ENCODE data around the gene VPS54.

VPS54 gene, protein sequence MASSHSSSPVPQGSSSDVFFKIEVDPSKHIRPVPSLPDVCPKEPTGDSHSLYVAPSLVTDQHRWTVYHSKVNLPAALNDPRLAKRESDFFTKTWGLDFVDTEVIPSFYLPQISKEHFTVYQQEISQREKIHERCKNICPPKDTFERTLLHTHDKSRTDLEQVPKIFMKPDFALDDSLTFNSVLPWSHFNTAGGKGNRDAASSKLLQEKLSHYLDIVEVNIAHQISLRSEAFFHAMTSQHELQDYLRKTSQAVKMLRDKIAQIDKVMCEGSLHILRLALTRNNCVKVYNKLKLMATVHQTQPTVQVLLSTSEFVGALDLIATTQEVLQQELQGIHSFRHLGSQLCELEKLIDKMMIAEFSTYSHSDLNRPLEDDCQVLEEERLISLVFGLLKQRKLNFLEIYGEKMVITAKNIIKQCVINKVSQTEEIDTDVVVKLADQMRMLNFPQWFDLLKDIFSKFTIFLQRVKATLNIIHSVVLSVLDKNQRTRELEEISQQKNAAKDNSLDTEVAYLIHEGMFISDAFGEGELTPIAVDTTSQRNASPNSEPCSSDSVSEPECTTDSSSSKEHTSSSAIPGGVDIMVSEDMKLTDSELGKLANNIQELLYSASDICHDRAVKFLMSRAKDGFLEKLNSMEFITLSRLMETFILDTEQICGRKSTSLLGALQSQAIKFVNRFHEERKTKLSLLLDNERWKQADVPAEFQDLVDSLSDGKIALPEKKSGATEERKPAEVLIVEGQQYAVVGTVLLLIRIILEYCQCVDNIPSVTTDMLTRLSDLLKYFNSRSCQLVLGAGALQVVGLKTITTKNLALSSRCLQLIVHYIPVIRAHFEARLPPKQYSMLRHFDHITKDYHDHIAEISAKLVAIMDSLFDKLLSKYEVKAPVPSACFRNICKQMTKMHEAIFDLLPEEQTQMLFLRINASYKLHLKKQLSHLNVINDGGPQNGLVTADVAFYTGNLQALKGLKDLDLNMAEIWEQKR

DNA sequence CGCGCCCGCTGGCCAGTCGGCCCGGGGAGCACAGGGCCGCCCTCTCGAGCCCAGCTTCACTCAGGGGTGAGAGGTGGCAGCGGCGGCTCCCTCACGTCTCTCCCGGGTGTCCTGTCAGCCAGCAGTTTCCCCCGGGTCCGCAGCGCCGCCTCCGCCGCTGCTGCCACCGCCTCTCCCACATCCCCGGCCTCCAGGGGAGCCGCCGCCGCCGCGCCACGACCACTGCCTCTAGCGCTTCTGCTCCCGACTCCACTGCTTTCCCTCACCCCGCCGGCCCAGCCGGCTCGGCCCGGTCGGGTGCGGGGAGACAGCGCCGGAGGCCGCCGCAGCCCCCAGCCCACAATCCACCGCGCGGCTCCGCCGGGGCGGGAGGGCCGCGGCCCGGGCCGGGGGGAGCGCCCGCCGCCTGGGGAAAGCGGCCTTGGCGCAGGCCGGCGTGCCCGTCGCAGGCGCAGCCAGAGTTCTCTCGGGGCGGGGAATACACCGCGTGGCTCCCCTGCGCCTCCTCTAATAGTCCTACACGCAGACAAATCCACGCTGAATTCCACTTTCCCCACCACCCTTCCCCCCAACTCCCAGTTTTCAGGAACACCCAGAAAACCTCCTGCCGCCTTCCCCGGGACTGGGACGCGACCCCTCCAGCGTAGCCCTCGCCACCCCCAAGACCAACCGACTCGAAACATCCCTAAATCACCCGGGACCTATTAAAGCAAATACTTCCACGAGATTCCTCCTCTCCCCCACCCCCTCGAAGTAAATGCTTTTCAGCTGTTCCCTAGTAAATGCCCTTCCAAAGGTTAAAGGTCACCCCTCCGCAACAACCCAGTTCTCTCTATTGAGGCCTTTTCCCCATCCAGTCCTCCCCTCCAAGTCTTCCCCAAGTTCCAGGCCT is at the start of gene VPS54:
Gene VPS54 (minus strand): TSS at position 346 of the 892 bp plus-strand sequence. CDS start 35,429 bp downstream, outside the sequence.
- peak; percentile 59 for DNase-seq (ENCODE audit: low spot score)

DNA sequence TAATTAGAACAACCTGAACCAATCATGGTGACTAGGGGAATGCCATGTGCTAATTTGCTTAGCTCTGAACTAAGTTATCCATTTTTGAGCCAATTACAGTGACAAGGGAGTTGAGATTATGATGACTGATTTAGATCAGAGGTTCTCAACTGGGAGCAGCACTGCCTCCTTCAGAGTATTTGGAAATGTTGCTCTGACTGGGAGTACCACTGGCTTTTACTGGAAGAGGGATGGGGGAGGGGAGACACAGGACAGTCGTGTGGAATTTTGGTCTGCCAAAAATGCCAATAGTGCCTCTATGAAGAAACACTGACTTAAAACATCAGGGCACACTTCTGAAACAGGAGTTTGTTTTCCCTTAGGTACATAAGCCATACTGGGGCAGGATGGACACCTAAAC is 48.1 kb upstream of the VPS54 start:
- DNase-seq (ENCODE audit: low spot score): no peak

DNA sequence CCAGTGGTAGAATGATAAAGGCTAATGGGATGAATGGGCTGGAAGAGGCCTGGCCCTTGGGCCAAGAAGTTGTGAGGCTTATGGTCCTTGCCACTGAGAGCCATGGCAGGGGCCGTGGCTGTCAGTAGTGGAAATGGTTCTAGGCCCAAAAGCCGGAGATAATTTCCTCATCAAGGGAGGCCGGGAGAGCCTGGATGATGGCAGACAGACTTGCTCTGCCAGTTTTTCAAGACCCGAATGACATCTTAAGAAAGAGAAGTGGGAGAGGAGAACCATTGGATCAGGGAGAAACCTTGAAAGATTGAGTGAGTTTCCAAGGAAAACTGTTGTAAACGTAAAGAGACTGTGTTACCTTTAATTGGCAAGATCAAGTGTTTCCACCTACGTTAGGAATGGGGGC is 46.3 kb upstream of the VPS54 start:
- no peak for DNase-seq (ENCODE audit: low spot score)

DNA sequence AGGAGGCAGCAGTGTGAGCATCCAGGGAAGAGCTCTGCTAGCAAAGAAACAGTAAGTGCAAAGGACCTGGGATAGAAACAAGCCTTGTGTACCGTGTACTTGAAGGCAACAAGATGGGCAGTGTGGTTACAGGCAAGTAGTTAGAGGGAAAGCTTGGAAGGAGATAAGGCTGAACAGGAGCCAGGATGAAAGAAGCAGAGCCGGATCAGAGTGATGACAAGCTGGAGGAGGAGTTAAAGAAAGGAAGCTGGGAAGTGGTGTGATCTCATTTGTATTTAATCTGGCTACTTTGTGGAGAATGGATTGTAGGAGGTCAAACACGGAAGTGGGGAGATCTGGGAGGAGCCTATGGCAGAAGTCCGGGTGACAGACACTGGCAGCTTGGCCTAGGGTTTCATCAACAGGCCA is 44.7 kb upstream of the VPS54 start:
- no peak for DNase-seq (ENCODE audit: low spot score)

DNA sequence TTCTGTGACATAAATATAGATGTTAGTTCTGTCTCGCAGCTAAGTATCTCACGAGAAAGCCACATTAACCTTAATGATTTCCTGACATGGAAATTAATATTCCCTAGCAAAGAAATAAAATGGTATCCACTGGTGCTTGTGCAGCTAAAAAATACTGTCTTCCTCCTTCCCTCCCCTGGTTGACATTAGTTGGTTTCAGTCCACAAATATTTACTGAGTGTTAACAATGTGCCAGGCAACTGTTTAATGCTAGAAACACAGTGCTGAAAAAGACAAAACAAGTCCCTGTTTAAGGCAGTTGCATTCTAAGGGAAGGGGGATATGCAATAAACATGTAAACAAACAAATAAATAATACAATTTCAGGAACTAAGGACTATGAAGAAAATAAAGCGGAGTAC is 44.2 kb upstream of the VPS54 start:
- DNase-seq (ENCODE audit: low spot score): no peak

DNA sequence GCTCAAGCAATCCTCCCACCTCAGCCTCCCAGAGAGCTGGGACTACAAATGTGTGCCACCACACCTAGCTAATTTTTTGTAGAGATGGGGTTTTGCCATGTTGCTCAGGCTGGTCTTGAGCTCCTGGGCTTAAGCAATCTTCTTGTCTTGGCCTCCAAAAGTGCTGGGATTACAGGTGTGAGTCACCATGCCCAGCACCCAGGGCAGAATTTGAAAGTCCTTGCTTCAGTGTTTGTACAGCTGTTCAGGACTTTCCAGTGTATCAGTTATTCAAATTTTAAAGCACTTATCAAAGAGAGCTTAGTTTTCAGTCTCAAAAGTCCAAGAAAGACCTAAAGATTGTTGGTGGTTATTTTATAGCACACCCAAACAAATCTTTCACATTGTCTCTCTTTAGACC is 43.6 kb upstream of the VPS54 start:
- peak; percentile 32 for DNase-seq (ENCODE audit: low spot score)

DNA sequence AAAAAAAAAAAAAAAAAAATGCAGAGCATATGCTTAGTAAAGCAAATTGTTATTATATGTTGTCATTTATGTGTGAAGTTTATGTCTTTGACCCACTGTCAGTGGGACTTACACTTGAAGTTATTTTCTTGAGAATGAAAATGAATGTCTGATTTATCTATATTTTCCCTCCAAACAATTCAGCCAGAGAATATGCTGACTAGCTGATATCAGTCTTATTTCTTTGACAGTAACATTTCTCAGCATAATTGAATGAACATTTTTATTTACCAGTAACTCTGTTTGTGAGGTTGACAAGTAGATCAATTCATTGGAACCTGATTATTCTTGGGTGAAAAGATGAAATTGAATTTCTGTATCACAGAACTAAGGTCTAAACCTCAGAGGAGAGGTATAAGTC is 40.0 kb upstream of the VPS54 start:
- DNase-seq (ENCODE audit: low spot score): no peak

DNA sequence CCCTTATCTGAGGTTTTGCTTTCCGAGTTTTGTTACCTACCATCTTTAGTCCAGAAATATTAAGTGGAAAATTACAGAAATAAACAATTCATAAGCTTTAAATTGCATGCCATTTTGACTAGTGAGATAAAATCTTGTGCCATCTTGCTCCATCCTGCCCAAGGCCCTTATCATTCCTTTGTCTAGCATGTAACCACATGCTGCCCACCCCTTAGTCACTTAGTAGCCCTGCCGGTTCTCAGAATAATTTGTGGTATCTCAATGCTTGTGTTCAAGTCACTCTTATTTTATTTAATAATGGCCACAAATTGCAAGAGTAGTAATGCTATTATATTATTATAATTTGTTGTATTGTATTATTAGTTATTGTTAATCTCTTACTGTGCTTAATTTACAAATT is 36.8 kb upstream of the VPS54 start:
- DNase-seq (ENCODE audit: low spot score): no peak

DNA sequence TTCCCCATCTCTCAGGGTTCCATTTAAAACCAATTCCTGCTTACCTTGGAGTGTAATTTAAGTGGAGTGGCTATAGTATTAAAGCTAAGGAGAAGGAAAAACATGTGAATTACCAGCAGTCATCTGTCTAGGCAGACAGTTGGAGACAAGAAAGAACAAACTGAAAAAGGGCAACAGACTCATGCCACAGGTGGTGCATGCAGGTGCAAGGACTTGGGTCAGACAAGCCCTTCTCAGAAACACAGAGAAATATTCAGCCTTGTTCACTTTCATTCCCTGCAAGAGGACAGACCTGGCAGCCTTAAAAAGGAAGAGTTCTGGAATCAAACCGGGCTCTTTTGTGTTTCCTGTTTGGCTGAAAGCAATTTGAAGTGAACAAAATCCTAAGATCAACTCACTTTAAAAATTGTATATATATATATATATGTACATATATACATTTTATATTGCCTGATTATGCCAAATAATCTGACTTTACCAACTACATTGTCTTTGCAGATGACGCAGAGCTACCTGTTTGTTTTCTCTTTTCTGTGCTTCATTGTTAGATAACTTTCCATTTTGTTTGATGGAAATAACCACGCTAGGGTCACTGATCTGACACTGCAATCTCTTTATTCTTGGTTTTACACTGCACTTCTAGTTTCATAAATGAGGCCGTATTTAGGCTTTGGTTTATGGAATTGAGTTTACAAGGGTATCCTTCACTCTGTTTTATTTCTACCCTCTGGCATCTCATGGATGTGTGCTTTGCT is 35.1 kb upstream of the VPS54 start:
- DNase-seq (ENCODE audit: low spot score): peak; percentile 60

DNA sequence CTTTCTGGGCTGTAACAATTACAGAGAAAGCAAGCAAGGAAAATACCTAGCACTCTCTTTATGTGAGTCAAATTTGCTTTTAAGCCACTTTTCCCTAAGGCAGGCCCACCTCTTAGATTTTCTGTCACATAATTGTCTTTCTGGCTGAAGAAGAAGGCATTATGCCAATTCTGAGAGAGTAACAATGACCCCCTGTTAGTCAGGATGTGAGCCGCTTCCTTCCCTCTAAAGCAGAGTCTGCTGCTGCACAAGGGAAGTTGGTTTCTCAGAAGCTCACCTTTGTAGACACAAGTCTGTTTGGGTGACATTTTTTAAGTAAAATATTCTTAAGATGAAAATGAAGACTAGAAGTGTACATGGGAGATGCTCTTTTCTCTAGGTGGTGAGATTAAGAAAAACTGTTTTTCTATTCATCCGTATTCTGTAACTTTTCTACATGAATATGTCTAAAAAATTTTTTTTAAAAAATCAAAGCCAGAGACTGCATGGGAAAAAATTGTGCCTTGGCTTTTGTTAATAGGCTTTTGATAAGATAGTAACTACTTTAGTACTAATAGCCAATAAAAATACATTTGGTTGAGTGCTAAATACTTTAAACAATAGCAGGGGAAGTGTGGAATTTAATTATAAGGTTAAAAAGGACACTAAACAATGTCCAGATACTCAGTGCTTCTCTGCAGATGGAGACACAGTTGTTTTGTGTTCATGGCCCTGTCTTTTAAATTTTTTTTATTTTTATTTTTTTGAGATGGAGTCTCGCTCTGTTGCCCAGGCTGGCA is 33.4 kb upstream of the VPS54 start:
- DNase-seq (ENCODE audit: low spot score): no peak

DNA sequence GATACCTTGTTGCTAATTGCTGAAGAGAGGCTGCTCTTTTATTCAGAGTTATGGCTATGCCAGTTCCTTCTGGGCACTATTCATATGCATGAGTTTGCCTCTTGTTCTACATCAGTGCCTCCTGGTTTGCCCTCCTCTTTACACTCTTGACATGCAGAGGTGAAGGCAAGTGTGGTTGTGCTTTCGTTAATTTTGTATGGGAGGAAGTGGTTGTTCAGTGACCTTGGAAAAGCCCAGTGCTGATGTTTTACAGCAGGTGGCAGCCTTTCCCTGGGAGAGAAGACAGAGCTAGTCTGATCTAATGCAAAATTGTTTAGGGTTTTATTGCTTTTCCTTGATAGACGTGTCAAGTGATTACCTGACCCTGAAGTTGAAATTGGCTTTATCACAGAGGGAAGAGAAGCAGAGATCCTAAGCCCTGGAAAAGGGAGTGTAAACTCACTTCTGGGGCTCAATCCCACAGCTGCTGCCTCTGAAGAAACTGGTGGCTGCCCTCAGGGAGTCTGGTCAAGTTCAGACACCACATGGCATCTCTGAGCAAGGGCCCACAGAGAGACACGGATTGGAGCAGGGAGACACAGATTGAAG is 30.5 kb upstream of the VPS54 start:
- DNase-seq (ENCODE audit: low spot score): peak; percentile 90

DNA sequence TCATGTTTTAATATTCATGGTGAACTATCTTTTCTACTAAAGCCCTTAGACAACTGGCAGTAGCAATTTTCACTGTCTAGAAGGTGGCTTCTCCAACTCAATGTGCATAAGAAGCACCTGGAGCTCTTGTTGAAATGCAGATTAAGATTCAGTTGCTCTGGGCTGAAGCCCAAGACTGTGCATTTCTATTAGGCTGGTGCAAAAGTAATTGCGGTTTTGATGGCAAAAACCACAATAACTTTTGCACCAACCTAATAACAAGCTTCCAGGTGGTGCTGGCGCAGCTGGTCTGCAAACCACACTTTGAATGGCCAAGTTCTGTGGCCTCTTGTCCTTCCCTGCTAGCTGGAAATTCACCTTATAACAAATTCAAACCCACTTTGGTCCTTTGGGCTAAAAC is 26.7 kb upstream of the VPS54 start:
- peak; percentile 23 for DNase-seq (ENCODE audit: low spot score)

DNA sequence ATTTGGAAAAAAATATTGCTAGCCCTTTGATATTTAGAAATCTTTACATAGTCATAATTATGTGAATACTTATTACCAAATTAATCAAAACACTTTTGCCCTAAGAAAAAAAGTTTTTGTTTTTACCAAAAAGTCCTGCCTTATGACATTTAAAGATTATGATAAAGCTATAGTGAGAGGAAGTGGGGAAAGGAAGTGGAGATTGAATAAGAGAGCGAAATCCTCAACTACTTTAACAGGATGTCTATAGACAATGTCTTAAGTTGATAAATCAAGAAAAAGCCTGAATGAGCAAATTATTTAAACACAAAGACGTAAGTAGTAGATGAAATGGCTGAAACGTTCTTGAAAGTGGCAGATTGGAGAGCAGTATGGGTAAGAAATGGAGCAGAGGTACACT is 20.9 kb upstream of the VPS54 start:
- no peak for DNase-seq (ENCODE audit: low spot score)

DNA sequence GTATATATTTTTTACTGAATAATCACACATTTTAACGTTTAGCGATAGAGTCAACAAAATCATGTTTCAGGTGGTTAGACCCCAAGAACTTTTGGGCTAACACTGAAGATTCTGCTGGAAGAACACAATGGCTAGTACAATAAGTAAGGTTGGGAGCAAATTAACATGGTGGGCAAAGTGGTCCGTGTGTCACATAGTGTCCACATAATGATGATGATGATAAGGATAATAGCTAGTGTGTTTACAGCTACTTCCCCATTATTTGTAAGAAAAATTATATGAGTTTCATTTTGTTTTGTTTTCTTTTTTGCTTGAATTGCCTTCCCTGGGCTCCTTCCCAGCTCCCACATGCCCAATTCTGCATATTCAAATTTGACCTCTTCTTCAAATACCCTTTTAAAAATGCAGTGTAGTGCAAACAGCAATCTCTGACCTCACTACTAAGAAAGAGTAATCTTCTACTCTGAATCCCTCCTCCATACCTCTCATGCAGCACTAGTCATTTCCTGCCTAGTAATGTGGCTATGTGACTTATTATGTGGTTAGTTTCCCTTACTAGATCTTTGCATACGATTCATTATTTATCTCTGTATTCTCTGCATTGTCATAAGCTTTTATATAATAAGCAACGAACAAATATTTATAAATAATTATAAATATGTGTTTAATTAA is 16.9 kb upstream of the VPS54 start:
- DNase-seq (ENCODE audit: low spot score): no peak

DNA sequence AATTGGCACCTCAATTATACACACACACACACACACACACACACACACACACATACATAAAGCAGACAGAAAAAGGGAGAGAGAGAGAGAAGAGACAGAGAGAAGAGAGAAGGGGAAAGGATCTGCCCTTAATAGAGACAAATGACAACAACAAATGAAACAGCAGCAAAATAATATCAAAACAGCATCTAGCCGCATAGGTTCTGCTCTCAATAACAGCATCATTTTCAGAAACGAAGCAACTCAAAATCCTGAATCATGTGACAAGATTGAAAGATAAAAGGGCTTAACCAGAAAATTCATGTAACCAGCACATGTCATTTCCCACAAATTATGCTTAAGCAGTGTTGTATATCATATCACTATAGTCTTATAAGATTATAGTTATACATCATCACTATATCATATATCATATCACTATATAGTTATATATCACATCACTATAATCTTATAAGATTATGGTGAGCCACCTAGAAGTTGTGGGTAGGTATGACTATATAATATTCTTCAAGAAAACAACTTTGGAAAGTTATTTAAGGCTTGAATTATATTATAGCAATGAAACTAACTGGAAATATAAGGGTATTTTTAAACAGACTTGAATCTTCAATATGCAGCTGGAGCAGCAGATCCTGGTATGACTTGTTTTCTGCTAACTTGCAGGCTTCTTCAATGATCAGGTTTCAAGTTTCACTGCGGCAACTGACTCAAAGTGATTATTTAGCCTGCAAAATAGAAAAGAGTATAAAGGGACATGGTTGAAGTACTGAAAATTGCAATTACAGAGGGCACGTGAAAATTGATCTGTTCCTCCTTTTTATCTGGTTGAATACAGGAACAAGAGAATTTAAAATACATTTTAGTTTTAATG is 16.1 kb upstream of the VPS54 start:
- DNase-seq (ENCODE audit: low spot score): no peak

DNA sequence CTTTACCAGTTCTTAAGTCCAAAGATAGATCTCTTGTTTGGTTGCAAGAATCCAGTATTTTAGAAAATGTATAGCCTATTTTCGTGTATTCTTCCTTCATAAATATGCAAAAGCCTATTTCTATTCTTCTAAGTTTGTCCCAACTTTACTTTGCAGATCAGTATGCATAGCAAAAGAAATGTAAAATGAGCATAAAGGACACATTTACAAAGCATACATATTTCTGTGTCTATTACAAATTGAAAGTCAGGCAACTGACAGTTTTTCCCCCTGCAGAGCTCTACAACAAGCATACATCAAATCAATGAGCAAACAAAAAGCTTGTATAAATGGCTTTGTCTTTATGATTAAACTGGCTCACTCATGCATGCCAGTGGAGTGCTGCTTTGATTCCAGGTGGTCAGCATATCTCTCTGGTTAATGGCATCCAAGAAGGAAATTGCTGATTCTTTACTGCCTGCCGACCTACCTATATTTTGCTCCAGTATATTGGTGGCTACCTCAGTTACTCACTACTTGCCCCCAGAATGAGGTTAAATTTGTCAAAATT is 10.0 kb upstream of the VPS54 start:
- no peak for DNase-seq (ENCODE audit: low spot score)

DNA sequence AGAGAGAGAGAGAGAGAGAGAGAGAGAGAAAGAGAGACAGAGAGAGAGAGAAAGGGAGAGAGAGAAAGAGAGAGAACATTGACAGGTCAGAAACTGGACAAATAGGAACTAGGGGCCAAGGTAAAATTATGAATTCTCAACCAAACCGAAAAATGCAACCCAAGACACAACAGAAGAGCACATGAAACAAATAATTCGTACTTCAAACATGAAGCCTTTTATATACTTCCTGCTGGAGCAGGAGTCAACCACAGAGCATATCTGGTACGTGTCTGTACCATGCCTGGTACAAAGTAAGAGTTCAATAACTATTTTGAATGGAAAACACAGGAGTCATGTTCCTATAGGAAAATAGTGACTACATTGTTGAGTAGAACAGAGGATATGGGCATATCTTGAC is 6.5 kb upstream of the VPS54 start:
- DNase-seq (ENCODE audit: low spot score): peak; percentile 7

DNA sequence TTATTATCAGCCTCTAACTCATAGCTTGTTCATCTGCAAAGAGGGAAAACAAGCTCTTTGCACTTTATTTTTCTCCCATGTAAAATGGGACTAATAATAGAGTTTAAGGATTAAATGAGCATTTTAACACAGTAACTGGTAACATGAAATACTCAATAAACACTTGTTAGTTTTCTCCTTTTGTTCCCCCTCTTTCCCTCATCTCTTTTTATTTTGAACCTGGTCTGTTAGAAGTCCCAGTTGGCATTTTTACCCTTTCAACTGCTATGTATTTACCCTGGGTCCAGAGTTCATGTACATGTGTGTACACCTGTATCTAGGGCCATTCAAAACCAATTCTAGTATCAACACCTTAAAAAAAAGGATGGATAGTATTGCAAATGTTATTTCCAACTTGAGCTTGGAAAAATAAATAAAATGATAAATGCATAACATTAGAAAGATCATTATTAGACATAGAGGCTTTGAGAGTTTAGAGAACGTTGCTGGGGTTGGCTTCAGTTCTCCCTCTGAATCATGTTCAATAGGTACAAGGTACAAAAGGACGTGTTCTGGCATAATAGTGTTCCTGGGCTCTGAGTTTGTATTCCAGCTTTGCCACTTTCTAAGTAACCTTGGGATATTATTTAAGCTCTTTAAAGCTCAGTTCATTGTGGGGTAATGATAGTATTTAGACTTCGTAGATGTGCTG is 5.2 kb upstream of the VPS54 start:
- no peak for DNase-seq (ENCODE audit: low spot score)

All from NAMALWA (cell line).